Measurements from ENCODE around the gene BAMBI. TPM values are rescaled to one million over a fixed set of nuclear protein-coding genes. Genes with fewer than 3 reads are reported as not detected.

Gene BAMBI
- polyA plus RNA-seq, 1 of the 3 experiments (the other 2 are of a cell fraction) = 2.8 TPM

DNA sequence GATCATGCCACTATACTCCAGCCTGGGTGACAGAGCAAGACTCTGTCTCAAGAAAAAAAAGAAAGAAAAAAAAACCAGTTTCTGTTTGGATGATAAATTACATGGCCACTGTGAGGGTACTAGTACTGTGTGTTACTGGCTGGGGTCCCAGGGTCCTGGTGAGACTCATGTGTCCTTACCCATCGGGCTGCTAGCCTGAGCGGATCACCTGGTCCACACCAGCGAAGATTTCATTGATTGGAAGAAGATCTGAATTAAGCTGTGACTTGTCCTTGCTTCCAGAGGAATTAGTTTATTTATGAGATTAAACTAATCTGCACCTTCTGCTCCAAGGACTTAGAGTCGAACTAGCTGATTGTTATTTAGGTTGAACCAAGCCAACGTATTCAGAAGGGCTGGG is 40.0 kb upstream of the BAMBI start:
- Histone ChIP-seq H3K4me3 (ENCODE audit: low read depth in 2 of 2, low read length in 1 of 2) (no peak overlapping the region), H3K27ac (ENCODE audit: low read depth in 2 of 2, low read length in 1 of 2) (no peak overlapping the region), H3K4me2 (no peak overlapping the region), H2AFZ (ENCODE audit: low read depth) (no peak overlapping the region), H3K9ac (no peak overlapping the region), H4K20me1 (ENCODE audit: insufficient read depth) (no peaks in the 10 kb centered on the region), H3K36me3 (replicated peaks in 1 of 2; ENCODE audit: control insufficient read depth in 1 of 2, insufficient read depth in 2 of 2, low read length in 1 of 2) (no peaks in the 10 kb centered on the region), H3K9me3 (peaks cover 4% of the 10 kb centered on the region; the same call in 1 of the 2 replicates), H3F3A (replicated peaks; ENCODE audit: insufficient read depth) (no peaks in the 10 kb centered on the region), H3K27me3 (ENCODE audit: insufficient read depth) (no peaks in the 10 kb centered on the region; the same call in 1 of the 2 replicates), H3K9me2 (no peaks in the 10 kb centered on the region), H3K4me1 (ENCODE audit: control insufficient read depth in 1 of 2, insufficient read depth in 2 of 2, low read depth in 1 of 2, low read length in 1 of 2) (no peaks in the 10 kb centered on the region), H3K79me2 (ENCODE audit: insufficient read depth) (no peaks in the 10 kb centered on the region)
- no peak for TF ChIP-seq GATA2 (CRISPR knock-in tag; IDR thresholded peaks at IDR 0.05)
- TF ChIP-seq GABPA (IDR thresholded peaks at IDR 0.05; ENCODE audit: low read depth) = no peak
- no peak for TF ChIP-seq POLR2AphosphoS5 (IDR thresholded peaks at IDR 0.05; ENCODE audit: low read depth, low read length)
- no peak for TF ChIP-seq FOXJ3 (CRISPR knock-in tag; IDR thresholded peaks at IDR 0.05)
- TF ChIP-seq TAF1 (IDR thresholded peaks at IDR 0.05; ENCODE audit: borderline replicate concordance, low read depth, low read length) = no peak
- TF ChIP-seq, protein P1, sequence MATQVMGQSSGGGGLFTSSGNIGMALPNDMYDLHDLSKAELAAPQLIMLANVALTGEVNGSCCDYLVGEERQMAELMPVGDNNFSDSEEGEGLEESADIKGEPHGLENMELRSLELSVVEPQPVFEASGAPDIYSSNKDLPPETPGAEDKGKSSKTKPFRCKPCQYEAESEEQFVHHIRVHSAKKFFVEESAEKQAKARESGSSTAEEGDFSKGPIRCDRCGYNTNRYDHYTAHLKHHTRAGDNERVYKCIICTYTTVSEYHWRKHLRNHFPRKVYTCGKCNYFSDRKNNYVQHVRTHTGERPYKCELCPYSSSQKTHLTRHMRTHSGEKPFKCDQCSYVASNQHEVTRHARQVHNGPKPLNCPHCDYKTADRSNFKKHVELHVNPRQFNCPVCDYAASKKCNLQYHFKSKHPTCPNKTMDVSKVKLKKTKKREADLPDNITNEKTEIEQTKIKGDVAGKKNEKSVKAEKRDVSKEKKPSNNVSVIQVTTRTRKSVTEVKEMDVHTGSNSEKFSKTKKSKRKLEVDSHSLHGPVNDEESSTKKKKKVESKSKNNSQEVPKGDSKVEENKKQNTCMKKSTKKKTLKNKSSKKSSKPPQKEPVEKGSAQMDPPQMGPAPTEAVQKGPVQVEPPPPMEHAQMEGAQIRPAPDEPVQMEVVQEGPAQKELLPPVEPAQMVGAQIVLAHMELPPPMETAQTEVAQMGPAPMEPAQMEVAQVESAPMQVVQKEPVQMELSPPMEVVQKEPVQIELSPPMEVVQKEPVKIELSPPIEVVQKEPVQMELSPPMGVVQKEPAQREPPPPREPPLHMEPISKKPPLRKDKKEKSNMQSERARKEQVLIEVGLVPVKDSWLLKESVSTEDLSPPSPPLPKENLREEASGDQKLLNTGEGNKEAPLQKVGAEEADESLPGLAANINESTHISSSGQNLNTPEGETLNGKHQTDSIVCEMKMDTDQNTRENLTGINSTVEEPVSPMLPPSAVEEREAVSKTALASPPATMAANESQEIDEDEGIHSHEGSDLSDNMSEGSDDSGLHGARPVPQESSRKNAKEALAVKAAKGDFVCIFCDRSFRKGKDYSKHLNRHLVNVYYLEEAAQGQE (IDR thresholded peaks at IDR 0.05; ENCODE audit: low read depth, low read length) = no peak
- no peak for TF ChIP-seq PBX3 (IDR thresholded peaks at IDR 0.05)
- TF ChIP-seq MXI1 (IDR thresholded peaks at IDR 0.05; ENCODE audit: low read depth, low read length) = no peak
- TF ChIP-seq TCF12 (IDR thresholded peaks at IDR 0.05) = no peak
- TF ChIP-seq ELF1 (IDR thresholded peaks at IDR 0.05) = no peak
- TF ChIP-seq, protein P2, sequence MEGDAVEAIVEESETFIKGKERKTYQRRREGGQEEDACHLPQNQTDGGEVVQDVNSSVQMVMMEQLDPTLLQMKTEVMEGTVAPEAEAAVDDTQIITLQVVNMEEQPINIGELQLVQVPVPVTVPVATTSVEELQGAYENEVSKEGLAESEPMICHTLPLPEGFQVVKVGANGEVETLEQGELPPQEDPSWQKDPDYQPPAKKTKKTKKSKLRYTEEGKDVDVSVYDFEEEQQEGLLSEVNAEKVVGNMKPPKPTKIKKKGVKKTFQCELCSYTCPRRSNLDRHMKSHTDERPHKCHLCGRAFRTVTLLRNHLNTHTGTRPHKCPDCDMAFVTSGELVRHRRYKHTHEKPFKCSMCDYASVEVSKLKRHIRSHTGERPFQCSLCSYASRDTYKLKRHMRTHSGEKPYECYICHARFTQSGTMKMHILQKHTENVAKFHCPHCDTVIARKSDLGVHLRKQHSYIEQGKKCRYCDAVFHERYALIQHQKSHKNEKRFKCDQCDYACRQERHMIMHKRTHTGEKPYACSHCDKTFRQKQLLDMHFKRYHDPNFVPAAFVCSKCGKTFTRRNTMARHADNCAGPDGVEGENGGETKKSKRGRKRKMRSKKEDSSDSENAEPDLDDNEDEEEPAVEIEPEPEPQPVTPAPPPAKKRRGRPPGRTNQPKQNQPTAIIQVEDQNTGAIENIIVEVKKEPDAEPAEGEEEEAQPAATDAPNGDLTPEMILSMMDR (IDR thresholded peaks at IDR 0.05) = no peak
- no peak for TF ChIP-seq EZH2phosphoT487 (IDR thresholded peaks at IDR 0.05; ENCODE audit: borderline replicate concordance, low read depth)
- TF ChIP-seq SMC3 (IDR thresholded peaks at IDR 0.05; ENCODE audit: low read depth, low read length) = no peak
- DNase-seq = no peak
- WGBS (ENCODE audit: low lambda C conversion rate) = 39% methylated on average over 5 of the region's 5 CpGs
- POLR2A ChIA-PET = no interaction called here
- CTCF ChIA-PET = interaction anchor here (0.7 to 2.7 kb wide), 5 partner anchors 26 to 756 kb away, joined by 3 to 11 read pairs (median 6); partner anchors contain the start of gene BAMBI

Measured in SK-N-SH (cell line).